K562 (cell line): ENCODE data around the gene PUS7. TPM values are rescaled to one million over a fixed set of nuclear protein-coding genes. Genes with fewer than 3 reads are reported as not detected.

ENCODE experiments used
- ATF1 ChIP-seq, 2 experiments: fragments of 450-650 bp in 1 of 2; IDR thresholded peaks; 2 replicates each; pipeline ENCODE4 v1.6.1; 2016; ENCODE audit warnings: missing compliant biosample characterization in 1 of 2, missing genetic modification characterization in 1 of 2
- FOXA3 ChIP-seq, 2 experiments: fragments of 450-650 bp in 1 of 2; sonication (generic) in 1 of 2; formaldehyde crosslinking; IDR thresholded peaks in 1 of 2; conservative IDR thresholded peaks in 1 of 2; 2 replicates each; pipeline versions ENCODE4 v1.4.0 to v1.8.0; 2020 to 2022; ENCODE audit warnings: mild to moderate bottlenecking in 2 of 2, missing genetic modification reagents in 1 of 2
- HNRNPK ChIP-seq: fragments of 200-400 bp; formaldehyde crosslinking; IDR thresholded peaks from one replicate; pipeline ENCODE4 v1.6.1; 2018; ENCODE audit warnings: mild to moderate bottlenecking, low read depth, low read length; ENCODE audit not compliant: poor library complexity, severe bottlenecking
- KLF16 ChIP-seq: IDR thresholded peaks from 2 replicates; pipeline ENCODE4 v1.6.1; 2016; ENCODE audit warnings: antibody characterized with exemption
- RCOR1 ChIP-seq, 2 experiments: IDR thresholded peaks; 2 replicates each; pipeline ENCODE4 v1.6.1; 2012; ENCODE audit warnings: low read depth in 2 of 2, low read length in 2 of 2, borderline replicate concordance in 1 of 2, improper control_type of control experiment in 1 of 2
- TEAD2 ChIP-seq: fragments of 450-650 bp; IDR thresholded peaks from 2 replicates; pipeline ENCODE4 v1.6.1; 2016; ENCODE audit warnings: missing genetic modification characterization, control low read depth, missing compliant biosample characterization
- polyA plus RNA-seq, 8 experiments: library from polyadenylated mRNA; depleted of rRNA in 4 of 8; stranded (reverse) in 5 of 8; unstranded in 3 of 8; fragments of >200 nt; fragmentation: Nextera tagmentation in 2 of 8; fragmentation: Illumina TruSeq in 1 of 8; extraction: Ambion mirVana in 2 of 8; extraction: Trizol in 1 of 8; gene quantifications; 2 replicates each; pipeline versions ENCODE4 v1.2.1 to v1.2.3, GENCODE V29; 2011 to 2014; ENCODE audit warnings: inconsistent platforms in 1 of 8, missing spikeins in 1 of 8
- total RNA-seq, 7 experiments: library from RNA; depleted of rRNA in 6 of 7; stranded (reverse); fragments of >200 nt in 6 of 7; fragmentation: Illumina TruSeq in 2 of 7; extraction: Trizol in 2 of 7; gene quantifications; 2 replicates each; pipeline versions ENCODE4 v1.2.1 to v1.2.3, GENCODE V29; 2011 to 2021; ENCODE audit warnings: low replicate concordance in 1 of 7
- TF ChIP-seq, protein P1 (sequence below): fragments of 450-650 bp; IDR thresholded peaks from 2 replicates; pipeline ENCODE4 v1.6.1; 2016; ENCODE audit warnings: mild to moderate bottlenecking, moderate library complexity
- TF ChIP-seq, protein P2 (sequence below): fragments of 450-650 bp; IDR thresholded peaks from 2 replicates; pipeline ENCODE4 v1.6.1; 2016; ENCODE audit warnings: mild to moderate bottlenecking
- TF ChIP-seq, protein P3 (sequence below): fragments of 450-650 bp; formaldehyde crosslinking; IDR thresholded peaks from 2 replicates; pipeline ENCODE4 v1.4.0; 2020; ENCODE audit warnings: mild to moderate bottlenecking
- TF ChIP-seq, protein P4 (sequence below): conservative IDR thresholded peaks from 2 replicates; pipeline ENCODE4 v1.6.1; 2011; ENCODE audit warnings: low read depth, mild to moderate bottlenecking, low read length; ENCODE audit not compliant: control insufficient read depth

The PUS7 gene
- total and polyA plus RNA-seq, 9 of the 15 experiments (the other 6 are each of a cell fraction or from before 2014, with no cell fraction given): 15.1 to 95.6 (median 63.2) TPM

DNA sequence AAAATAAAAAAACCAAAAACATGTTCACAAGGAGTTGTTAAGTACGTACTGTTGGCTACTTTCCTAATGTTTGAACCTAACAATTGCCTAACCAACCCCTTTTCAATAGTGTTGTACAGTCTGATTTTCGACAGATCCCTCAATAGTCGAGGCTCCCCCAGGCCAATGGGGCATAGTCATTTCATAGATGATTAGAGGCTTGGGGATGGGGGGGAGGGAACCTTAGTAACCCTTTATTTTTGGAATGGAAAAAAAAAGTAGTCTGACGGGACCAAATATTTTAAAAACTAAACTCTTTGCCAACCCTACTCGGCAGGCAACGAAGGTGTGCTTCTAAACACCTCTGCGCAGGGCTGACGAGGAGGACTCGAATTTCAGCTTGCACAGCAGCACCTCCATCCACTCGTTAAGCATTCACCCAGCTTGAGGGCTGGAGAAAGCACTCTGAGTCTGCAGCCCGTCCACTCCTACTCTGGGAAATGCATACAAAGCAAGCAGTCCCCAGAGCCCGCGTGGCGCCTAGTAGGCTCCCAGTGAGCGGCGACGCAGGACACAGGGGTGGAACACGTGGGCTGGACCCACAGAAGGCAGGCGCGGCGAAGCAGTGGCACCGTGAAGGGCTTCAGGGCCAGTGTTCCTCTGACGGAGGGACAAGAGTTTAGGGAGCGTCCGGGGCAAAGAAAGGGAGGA lies 899 bp downstream of the PUS7 start (continued):
- TF ChIP-seq, protein P1, sequence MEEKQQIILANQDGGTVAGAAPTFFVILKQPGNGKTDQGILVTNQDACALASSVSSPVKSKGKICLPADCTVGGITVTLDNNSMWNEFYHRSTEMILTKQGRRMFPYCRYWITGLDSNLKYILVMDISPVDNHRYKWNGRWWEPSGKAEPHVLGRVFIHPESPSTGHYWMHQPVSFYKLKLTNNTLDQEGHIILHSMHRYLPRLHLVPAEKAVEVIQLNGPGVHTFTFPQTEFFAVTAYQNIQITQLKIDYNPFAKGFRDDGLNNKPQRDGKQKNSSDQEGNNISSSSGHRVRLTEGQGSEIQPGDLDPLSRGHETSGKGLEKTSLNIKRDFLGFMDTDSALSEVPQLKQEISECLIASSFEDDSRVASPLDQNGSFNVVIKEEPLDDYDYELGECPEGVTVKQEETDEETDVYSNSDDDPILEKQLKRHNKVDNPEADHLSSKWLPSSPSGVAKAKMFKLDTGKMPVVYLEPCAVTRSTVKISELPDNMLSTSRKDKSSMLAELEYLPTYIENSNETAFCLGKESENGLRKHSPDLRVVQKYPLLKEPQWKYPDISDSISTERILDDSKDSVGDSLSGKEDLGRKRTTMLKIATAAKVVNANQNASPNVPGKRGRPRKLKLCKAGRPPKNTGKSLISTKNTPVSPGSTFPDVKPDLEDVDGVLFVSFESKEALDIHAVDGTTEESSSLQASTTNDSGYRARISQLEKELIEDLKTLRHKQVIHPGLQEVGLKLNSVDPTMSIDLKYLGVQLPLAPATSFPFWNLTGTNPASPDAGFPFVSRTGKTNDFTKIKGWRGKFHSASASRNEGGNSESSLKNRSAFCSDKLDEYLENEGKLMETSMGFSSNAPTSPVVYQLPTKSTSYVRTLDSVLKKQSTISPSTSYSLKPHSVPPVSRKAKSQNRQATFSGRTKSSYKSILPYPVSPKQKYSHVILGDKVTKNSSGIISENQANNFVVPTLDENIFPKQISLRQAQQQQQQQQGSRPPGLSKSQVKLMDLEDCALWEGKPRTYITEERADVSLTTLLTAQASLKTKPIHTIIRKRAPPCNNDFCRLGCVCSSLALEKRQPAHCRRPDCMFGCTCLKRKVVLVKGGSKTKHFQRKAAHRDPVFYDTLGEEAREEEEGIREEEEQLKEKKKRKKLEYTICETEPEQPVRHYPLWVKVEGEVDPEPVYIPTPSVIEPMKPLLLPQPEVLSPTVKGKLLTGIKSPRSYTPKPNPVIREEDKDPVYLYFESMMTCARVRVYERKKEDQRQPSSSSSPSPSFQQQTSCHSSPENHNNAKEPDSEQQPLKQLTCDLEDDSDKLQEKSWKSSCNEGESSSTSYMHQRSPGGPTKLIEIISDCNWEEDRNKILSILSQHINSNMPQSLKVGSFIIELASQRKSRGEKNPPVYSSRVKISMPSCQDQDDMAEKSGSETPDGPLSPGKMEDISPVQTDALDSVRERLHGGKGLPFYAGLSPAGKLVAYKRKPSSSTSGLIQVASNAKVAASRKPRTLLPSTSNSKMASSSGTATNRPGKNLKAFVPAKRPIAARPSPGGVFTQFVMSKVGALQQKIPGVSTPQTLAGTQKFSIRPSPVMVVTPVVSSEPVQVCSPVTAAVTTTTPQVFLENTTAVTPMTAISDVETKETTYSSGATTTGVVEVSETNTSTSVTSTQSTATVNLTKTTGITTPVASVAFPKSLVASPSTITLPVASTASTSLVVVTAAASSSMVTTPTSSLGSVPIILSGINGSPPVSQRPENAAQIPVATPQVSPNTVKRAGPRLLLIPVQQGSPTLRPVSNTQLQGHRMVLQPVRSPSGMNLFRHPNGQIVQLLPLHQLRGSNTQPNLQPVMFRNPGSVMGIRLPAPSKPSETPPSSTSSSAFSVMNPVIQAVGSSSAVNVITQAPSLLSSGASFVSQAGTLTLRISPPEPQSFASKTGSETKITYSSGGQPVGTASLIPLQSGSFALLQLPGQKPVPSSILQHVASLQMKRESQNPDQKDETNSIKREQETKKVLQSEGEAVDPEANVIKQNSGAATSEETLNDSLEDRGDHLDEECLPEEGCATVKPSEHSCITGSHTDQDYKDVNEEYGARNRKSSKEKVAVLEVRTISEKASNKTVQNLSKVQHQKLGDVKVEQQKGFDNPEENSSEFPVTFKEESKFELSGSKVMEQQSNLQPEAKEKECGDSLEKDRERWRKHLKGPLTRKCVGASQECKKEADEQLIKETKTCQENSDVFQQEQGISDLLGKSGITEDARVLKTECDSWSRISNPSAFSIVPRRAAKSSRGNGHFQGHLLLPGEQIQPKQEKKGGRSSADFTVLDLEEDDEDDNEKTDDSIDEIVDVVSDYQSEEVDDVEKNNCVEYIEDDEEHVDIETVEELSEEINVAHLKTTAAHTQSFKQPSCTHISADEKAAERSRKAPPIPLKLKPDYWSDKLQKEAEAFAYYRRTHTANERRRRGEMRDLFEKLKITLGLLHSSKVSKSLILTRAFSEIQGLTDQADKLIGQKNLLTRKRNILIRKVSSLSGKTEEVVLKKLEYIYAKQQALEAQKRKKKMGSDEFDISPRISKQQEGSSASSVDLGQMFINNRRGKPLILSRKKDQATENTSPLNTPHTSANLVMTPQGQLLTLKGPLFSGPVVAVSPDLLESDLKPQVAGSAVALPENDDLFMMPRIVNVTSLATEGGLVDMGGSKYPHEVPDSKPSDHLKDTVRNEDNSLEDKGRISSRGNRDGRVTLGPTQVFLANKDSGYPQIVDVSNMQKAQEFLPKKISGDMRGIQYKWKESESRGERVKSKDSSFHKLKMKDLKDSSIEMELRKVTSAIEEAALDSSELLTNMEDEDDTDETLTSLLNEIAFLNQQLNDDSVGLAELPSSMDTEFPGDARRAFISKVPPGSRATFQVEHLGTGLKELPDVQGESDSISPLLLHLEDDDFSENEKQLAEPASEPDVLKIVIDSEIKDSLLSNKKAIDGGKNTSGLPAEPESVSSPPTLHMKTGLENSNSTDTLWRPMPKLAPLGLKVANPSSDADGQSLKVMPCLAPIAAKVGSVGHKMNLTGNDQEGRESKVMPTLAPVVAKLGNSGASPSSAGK: peak; percentile 98
- TF ChIP-seq HNRNPK (no peak), FOXA3 (CRISPR knock-in tag; conservative IDR thresholded peaks at IDR 0.05 in 1 of 2, IDR thresholded peaks at IDR 0.05 in 1 of 2) (peak in 1 of 2 experiments; percentile 51; a peak in 1 of 4 replicates), TEAD2 (tag) (no peak), KLF16 (no peak), ATF1 (CRISPR knock-in tag; IDR thresholded peaks at IDR 0.05) (no peak), ATF1 (tag; IDR thresholded peaks at IDR 0.05) (peak; percentile 65; the same call in 1 of the 2 replicates), RCOR1 (IDR thresholded peaks at IDR 0.05; ENCODE audit: borderline replicate concordance in 1 of 2, low read depth in 2 of 2, low read length in 2 of 2) (no peak)
- TF ChIP-seq, protein P2, sequence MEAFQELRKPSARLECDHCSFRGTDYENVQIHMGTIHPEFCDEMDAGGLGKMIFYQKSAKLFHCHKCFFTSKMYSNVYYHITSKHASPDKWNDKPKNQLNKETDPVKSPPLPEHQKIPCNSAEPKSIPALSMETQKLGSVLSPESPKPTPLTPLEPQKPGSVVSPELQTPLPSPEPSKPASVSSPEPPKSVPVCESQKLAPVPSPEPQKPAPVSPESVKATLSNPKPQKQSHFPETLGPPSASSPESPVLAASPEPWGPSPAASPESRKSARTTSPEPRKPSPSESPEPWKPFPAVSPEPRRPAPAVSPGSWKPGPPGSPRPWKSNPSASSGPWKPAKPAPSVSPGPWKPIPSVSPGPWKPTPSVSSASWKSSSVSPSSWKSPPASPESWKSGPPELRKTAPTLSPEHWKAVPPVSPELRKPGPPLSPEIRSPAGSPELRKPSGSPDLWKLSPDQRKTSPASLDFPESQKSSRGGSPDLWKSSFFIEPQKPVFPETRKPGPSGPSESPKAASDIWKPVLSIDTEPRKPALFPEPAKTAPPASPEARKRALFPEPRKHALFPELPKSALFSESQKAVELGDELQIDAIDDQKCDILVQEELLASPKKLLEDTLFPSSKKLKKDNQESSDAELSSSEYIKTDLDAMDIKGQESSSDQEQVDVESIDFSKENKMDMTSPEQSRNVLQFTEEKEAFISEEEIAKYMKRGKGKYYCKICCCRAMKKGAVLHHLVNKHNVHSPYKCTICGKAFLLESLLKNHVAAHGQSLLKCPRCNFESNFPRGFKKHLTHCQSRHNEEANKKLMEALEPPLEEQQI: no peak
- TF ChIP-seq, protein P3, sequence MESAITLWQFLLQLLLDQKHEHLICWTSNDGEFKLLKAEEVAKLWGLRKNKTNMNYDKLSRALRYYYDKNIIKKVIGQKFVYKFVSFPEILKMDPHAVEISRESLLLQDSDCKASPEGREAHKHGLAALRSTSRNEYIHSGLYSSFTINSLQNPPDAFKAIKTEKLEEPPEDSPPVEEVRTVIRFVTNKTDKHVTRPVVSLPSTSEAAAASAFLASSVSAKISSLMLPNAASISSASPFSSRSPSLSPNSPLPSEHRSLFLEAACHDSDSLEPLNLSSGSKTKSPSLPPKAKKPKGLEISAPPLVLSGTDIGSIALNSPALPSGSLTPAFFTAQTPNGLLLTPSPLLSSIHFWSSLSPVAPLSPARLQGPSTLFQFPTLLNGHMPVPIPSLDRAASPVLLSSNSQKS (CRISPR knock-in tag): no peak
- TF ChIP-seq, protein P4, sequence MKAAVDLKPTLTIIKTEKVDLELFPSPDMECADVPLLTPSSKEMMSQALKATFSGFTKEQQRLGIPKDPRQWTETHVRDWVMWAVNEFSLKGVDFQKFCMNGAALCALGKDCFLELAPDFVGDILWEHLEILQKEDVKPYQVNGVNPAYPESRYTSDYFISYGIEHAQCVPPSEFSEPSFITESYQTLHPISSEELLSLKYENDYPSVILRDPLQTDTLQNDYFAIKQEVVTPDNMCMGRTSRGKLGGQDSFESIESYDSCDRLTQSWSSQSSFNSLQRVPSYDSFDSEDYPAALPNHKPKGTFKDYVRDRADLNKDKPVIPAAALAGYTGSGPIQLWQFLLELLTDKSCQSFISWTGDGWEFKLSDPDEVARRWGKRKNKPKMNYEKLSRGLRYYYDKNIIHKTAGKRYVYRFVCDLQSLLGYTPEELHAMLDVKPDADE: no peak
